Mucosa of stomach (tissue), 1 donor: Measurements from ENCODE around the gene LRRC4C.

Source experiments
- H3K27me3 ChIP-seq: one replicate; pipeline ENCODE4 v1.7.0; 2013; ENCODE audit warnings: mild to moderate bottlenecking, low read length; ENCODE audit not compliant: control insufficient read depth, insufficient read depth
- H3K36me3 ChIP-seq: one replicate; pipeline ENCODE4 v1.7.0; 2013; ENCODE audit warnings: low read length; ENCODE audit not compliant: control insufficient read depth, insufficient read depth
- H3K4me1 ChIP-seq: one replicate; pipeline ENCODE4 v1.7.0; 2013; ENCODE audit warnings: mild to moderate bottlenecking, low read length; ENCODE audit not compliant: control insufficient read depth, insufficient read depth
- H3K4me3 ChIP-seq: one replicate; pipeline ENCODE4 v1.7.0; 2013; ENCODE audit warnings: low read length
- H3K9ac ChIP-seq: one replicate; pipeline ENCODE4 v1.7.0; 2013; ENCODE audit warnings: mild to moderate bottlenecking, low read length, moderate library complexity
- H3K9me3 ChIP-seq: one replicate; pipeline ENCODE4 v1.7.0; 2013; ENCODE audit warnings: mild to moderate bottlenecking, low read length, moderate library complexity; ENCODE audit not compliant: control insufficient read depth
- donor health status: Pancreatic carcinoma.

The LRRC4C gene

GRCh38 chr11:40391679-40392078 lies 1067.8 kb downstream of the LRRC4C start:
- H3K4me1 ChIP-seq = no peaks in the 10 kb centered on the region
- H3K9ac ChIP-seq = no peak overlapping the region
- H3K9me3 ChIP-seq = no peaks in the 10 kb centered on the region
- H3K4me3 ChIP-seq = no peak overlapping the region
- H3K27me3 ChIP-seq = no peaks in the 10 kb centered on the region
- H3K36me3 ChIP-seq = no peaks in the 10 kb centered on the region

- Histone ChIP-seq H3K9ac (no peak overlapping the region), H3K36me3 (no peaks in the 10 kb centered on the region), H3K9me3 (no peaks in the 10 kb centered on the region), H3K27me3 (no peaks in the 10 kb centered on the region), H3K4me3 (no peak overlapping the region), H3K4me1 (no peaks in the 10 kb centered on the region)
These were observed 1071.2 kb downstream of the LRRC4C start for GRCh38 chr11:40388097-40388818.

- Histone ChIP-seq H3K27me3 (no peaks in the 10 kb centered on the region), H3K4me3 (no peak overlapping the region), H3K9me3 (no peaks in the 10 kb centered on the region), H3K9ac (no peak overlapping the region), H3K4me1 (no peaks in the 10 kb centered on the region), H3K36me3 (no peaks in the 10 kb centered on the region)
These were observed 1072.0 kb downstream of the LRRC4C start for GRCh38 chr11:40387240-40387980.

- Histone ChIP-seq H3K9me3 (no peaks in the 10 kb centered on the region), H3K27me3 (no peaks in the 10 kb centered on the region), H3K4me1 (no peaks in the 10 kb centered on the region), H3K4me3 (no peak overlapping the region), H3K9ac (no peak overlapping the region), H3K36me3 (no peaks in the 10 kb centered on the region)
These were observed 1074.5 kb downstream of the LRRC4C start for GRCh38 chr11:40384991-40385390.

- no peak overlapping the region for H3K4me3 ChIP-seq
- no peak overlapping the region for H3K9ac ChIP-seq
- H3K4me1 ChIP-seq = no peaks in the 10 kb centered on the region
- no peaks in the 10 kb centered on the region for H3K27me3 ChIP-seq
- no peaks in the 10 kb centered on the region for H3K36me3 ChIP-seq
- no peaks in the 10 kb centered on the region for H3K9me3 ChIP-seq
These were observed 1078.0 kb downstream of the LRRC4C start for GRCh38 chr11:40381481-40381880.

- H3K9ac ChIP-seq = no peak overlapping the region
- H3K9me3 ChIP-seq = no peaks in the 10 kb centered on the region
- H3K27me3 ChIP-seq = no peaks in the 10 kb centered on the region
- H3K4me3 ChIP-seq = no peak overlapping the region
- no peaks in the 10 kb centered on the region for H3K36me3 ChIP-seq
- no peaks in the 10 kb centered on the region for H3K4me1 ChIP-seq
These were observed 1078.6 kb downstream of the LRRC4C start for GRCh38 chr11:40380835-40381234.

- Histone ChIP-seq H3K36me3 (no peaks in the 10 kb centered on the region), H3K9me3 (no peaks in the 10 kb centered on the region), H3K9ac (no peak overlapping the region), H3K4me3 (no peak overlapping the region), H3K4me1 (no peaks in the 10 kb centered on the region), H3K27me3 (no peaks in the 10 kb centered on the region)
These were observed 1083.1 kb downstream of the LRRC4C start for GRCh38 chr11:40376331-40376730.

- no peaks in the 10 kb centered on the region for H3K9me3 ChIP-seq
- no peaks in the 10 kb centered on the region for H3K27me3 ChIP-seq
- H3K4me1 ChIP-seq = no peaks in the 10 kb centered on the region
- no peak overlapping the region for H3K4me3 ChIP-seq
- H3K36me3 ChIP-seq = no peaks in the 10 kb centered on the region
- no peak overlapping the region for H3K9ac ChIP-seq
These were observed 1088.4 kb downstream of the LRRC4C start for GRCh38 chr11:40370821-40371616.

- H3K4me3 ChIP-seq = no peak overlapping the region
- no peaks in the 10 kb centered on the region for H3K4me1 ChIP-seq
These were observed 1099.2 kb downstream of the LRRC4C start for GRCh38 chr11:40360206-40360798.

GRCh38 chr11:40354121-40354520 lies 1105.3 kb downstream of the LRRC4C start:
- Histone ChIP-seq H3K9ac (no peak overlapping the region), H3K9me3 (no peaks in the 10 kb centered on the region)

More at GRCh38 chr11:40360206-40360798, 1099.2 kb downstream of the LRRC4C start:
- Histone ChIP-seq H3K27me3 (no peaks in the 10 kb centered on the region), H3K9me3 (no peaks in the 10 kb centered on the region), H3K9ac (no peak overlapping the region), H3K36me3 (no peaks in the 10 kb centered on the region)

GRCh38 chr11:40340911-40341310 lies 1118.5 kb downstream of the LRRC4C start:
- H3K36me3 ChIP-seq = no peaks in the 10 kb centered on the region
- no peak overlapping the region for H3K4me3 ChIP-seq
- no peaks in the 10 kb centered on the region for H3K27me3 ChIP-seq
- no peaks in the 10 kb centered on the region for H3K9me3 ChIP-seq
- H3K4me1 ChIP-seq = no peaks in the 10 kb centered on the region
- H3K9ac ChIP-seq = no peak overlapping the region

More at GRCh38 chr11:40354121-40354520, 1105.3 kb downstream of the LRRC4C start:
- Histone ChIP-seq H3K36me3 (no peaks in the 10 kb centered on the region), H3K27me3 (no peaks in the 10 kb centered on the region), H3K4me1 (no peaks in the 10 kb centered on the region), H3K4me3 (no peak overlapping the region)
